GM23338 (cell line): ENCODE data around the gene SYT5. TPM values are rescaled to one million over a fixed set of nuclear protein-coding genes. Genes with fewer than 3 reads are reported as not detected.

ENCODE experiments used
- ATAC-seq: fragments of 200-7000 bp; cut with Tn5 transposase; 3 replicates; pipeline ENCODE4 v1.9.1; 2020
- DNase-seq: peaks from one replicate; pipeline ENCODE4 v3.0.0-alpha.2; 2015; ENCODE audit warnings: low spot score
- H2AFZ ChIP-seq: fragments of 200-600 bp; sonication (generic); 2 replicates; pipeline ENCODE4 v1.8.0; 2016; ENCODE audit warnings: antibody characterized with exemption, mild to moderate bottlenecking, moderate library complexity
- H3F3A ChIP-seq: fragments of 200-600 bp; sonication (generic); replicated peaks from 2 replicates; pipeline ENCODE4 v1.8.0; 2017; ENCODE audit warnings: antibody characterized with exemption, mixed run types, low read depth
- H3K27ac ChIP-seq: fragments of 200-600 bp; sonication (generic); 2 replicates; pipeline ENCODE4 v1.6.1; 2016; ENCODE audit warnings: low read depth
- H3K27me3 ChIP-seq: fragments of 200-600 bp; sonication (generic); 2 replicates; pipeline ENCODE4 v1.8.0; 2016; ENCODE audit warnings: mild to moderate bottlenecking, mixed run types, moderate library complexity; ENCODE audit not compliant: insufficient read depth
- H3K36me3 ChIP-seq: fragments of 200-600 bp; sonication (generic); 2 replicates; pipeline ENCODE4 v1.8.0; 2016; ENCODE audit warnings: mild to moderate bottlenecking; ENCODE audit not compliant: insufficient read depth
- H3K4me1 ChIP-seq: fragments of 200-600 bp; sonication (generic); 2 replicates; pipeline ENCODE4 v1.8.0; 2016; ENCODE audit warnings: mild to moderate bottlenecking, moderate library complexity; ENCODE audit not compliant: insufficient read depth
- H3K4me2 ChIP-seq: fragments of 200-600 bp; sonication (generic); 2 replicates; pipeline ENCODE4 v1.7.1; 2017; ENCODE audit warnings: mixed run types
- H3K4me3 ChIP-seq: fragments of 200-600 bp; sonication (generic); 2 replicates; pipeline ENCODE4 v1.6.1; 2016; ENCODE audit warnings: mixed run types
- H3K79me2 ChIP-seq: fragments of 200-600 bp; sonication (generic); replicated peaks from 2 replicates; pipeline ENCODE4 v1.8.0; 2017; ENCODE audit warnings: mild to moderate bottlenecking; ENCODE audit not compliant: insufficient read depth
- H3K9me2 ChIP-seq: fragments of 200-600 bp; sonication (generic); 2 replicates; pipeline ENCODE4 v1.8.0; 2017; ENCODE audit not compliant: insufficient read depth
- H4K20me1 ChIP-seq: fragments of 200-600 bp; sonication (generic); replicated peaks from 2 replicates; pipeline ENCODE4 v1.8.0; 2017; ENCODE audit warnings: mild to moderate bottlenecking; ENCODE audit not compliant: insufficient read depth
- H3K27ac Mint-ChIP-seq: 2 replicates; pipeline ENCODE4 v1.8.0; 2020; ENCODE audit warnings: inconsistent platforms, mild to moderate bottlenecking, moderate library complexity, mixed read lengths
- H3K27me3 Mint-ChIP-seq: 3 replicates; pipeline ENCODE4 v1.8.0; 2022; ENCODE audit warnings: low read depth, mild to moderate bottlenecking, moderate library complexity, mixed read lengths, inconsistent platforms; ENCODE audit not compliant: insufficient read depth, poor library complexity
- H3K36me3 Mint-ChIP-seq: 3 replicates; pipeline ENCODE4 v1.8.0; 2021; ENCODE audit warnings: low read depth, mild to moderate bottlenecking, inconsistent platforms, moderate library complexity, mixed read lengths
- H3K4me1 Mint-ChIP-seq: 3 replicates; pipeline ENCODE4 v1.8.0; 2020; ENCODE audit warnings: mild to moderate bottlenecking, inconsistent platforms, mixed read lengths
- H3K4me3 Mint-ChIP-seq: 3 replicates; pipeline ENCODE4 v1.8.0; 2021; ENCODE audit warnings: moderate library complexity, mild to moderate bottlenecking, inconsistent platforms, mixed read lengths
- H3K9me3 Mint-ChIP-seq: 3 replicates; pipeline ENCODE4 v1.8.0; 2020; ENCODE audit warnings: moderate library complexity, mild to moderate bottlenecking, inconsistent platforms, mixed read lengths
- CREB1 ChIP-seq: fragments of 250-450 bp; sonication (Bioruptor Pico); IDR thresholded peaks from 2 replicates; pipeline ENCODE4 v1.5.0; 2020; ENCODE audit warnings: low read depth, mild to moderate bottlenecking, moderate library complexity
- EZH2phosphoT487 ChIP-seq: fragments of 200-600 bp; sonication (generic); IDR thresholded peaks from one replicate; pipeline ENCODE4 v1.8.1; 2018; ENCODE audit warnings: antibody characterized with exemption; ENCODE audit not compliant: unreplicated experiment
- JUNB ChIP-seq: IDR thresholded peaks from one replicate; pipeline ENCODE4 v1.6.1; 2016; ENCODE audit warnings: antibody characterized with exemption; ENCODE audit not compliant: unreplicated experiment
- NANOG ChIP-seq: IDR thresholded peaks from 2 replicates; pipeline ENCODE4 v1.6.1; 2016; ENCODE audit warnings: antibody characterized with exemption, borderline replicate concordance
- POLR2AphosphoS5 ChIP-seq: IDR thresholded peaks from 2 replicates; pipeline ENCODE4 v1.6.1; 2016; ENCODE audit warnings: antibody characterized with exemption, low read depth
- REST ChIP-seq: IDR thresholded peaks from one replicate; pipeline ENCODE4 v1.6.1; 2018; ENCODE audit warnings: antibody characterized with exemption; ENCODE audit not compliant: unreplicated experiment
- STAT1 ChIP-seq: IDR thresholded peaks from one replicate; pipeline ENCODE4 v1.6.1; 2016; ENCODE audit warnings: antibody characterized with exemption; ENCODE audit not compliant: unreplicated experiment
- ZNF114 ChIP-seq: fragments of 250-450 bp; sonication (Bioruptor Pico); IDR thresholded peaks from 2 replicates; pipeline ENCODE4 v1.5.0; 2020; ENCODE audit warnings: mild to moderate bottlenecking, moderate library complexity
- ZNF331 ChIP-seq: fragments of 250-450 bp; sonication (Bioruptor Pico); IDR thresholded peaks from 2 replicates; pipeline ENCODE4 v1.5.0; 2020; ENCODE audit warnings: low read depth, mild to moderate bottlenecking, moderate library complexity
- polyA plus RNA-seq: library from polyadenylated mRNA; unstranded; fragments of >200 nt; fragmentation: Nextera tagmentation; extraction: Ambion mirVana; gene quantifications from 2 replicates; pipeline ENCODE4 v1.2.1, GENCODE V29; 2016
- total RNA-seq: library from RNA; depleted of rRNA; stranded (reverse); fragments of >200 nt; shearing (Covaris generic); gene quantifications from 2 replicates; pipeline ENCODE4 v1.2.3, GENCODE V29; 2014
- TF ChIP-seq, protein P1 (sequence below): fragments of 250-450 bp; sonication (Bioruptor Pico); IDR thresholded peaks from 2 replicates; pipeline ENCODE4 v1.5.0; 2020; ENCODE audit warnings: mild to moderate bottlenecking, moderate library complexity
- TF ChIP-seq, protein P2 (sequence below), 2 experiments: fragments of 200-600 bp in 1 of 2; sonication (generic) in 1 of 2; conservative IDR thresholded peaks; 2 replicates each; pipeline versions ENCODE4 v1.5.1 to v1.6.1; 2016 to 2017; ENCODE audit warnings: antibody characterized with exemption in 2 of 2, low read depth in 2 of 2, mild to moderate bottlenecking in 2 of 2, moderate library complexity in 1 of 2

SYT5 gene
- total and polyA plus RNA-seq, 2 experiments from 2014 or later: 2.1 to 4.7 TPM

- TF ChIP-seq, protein P1, sequence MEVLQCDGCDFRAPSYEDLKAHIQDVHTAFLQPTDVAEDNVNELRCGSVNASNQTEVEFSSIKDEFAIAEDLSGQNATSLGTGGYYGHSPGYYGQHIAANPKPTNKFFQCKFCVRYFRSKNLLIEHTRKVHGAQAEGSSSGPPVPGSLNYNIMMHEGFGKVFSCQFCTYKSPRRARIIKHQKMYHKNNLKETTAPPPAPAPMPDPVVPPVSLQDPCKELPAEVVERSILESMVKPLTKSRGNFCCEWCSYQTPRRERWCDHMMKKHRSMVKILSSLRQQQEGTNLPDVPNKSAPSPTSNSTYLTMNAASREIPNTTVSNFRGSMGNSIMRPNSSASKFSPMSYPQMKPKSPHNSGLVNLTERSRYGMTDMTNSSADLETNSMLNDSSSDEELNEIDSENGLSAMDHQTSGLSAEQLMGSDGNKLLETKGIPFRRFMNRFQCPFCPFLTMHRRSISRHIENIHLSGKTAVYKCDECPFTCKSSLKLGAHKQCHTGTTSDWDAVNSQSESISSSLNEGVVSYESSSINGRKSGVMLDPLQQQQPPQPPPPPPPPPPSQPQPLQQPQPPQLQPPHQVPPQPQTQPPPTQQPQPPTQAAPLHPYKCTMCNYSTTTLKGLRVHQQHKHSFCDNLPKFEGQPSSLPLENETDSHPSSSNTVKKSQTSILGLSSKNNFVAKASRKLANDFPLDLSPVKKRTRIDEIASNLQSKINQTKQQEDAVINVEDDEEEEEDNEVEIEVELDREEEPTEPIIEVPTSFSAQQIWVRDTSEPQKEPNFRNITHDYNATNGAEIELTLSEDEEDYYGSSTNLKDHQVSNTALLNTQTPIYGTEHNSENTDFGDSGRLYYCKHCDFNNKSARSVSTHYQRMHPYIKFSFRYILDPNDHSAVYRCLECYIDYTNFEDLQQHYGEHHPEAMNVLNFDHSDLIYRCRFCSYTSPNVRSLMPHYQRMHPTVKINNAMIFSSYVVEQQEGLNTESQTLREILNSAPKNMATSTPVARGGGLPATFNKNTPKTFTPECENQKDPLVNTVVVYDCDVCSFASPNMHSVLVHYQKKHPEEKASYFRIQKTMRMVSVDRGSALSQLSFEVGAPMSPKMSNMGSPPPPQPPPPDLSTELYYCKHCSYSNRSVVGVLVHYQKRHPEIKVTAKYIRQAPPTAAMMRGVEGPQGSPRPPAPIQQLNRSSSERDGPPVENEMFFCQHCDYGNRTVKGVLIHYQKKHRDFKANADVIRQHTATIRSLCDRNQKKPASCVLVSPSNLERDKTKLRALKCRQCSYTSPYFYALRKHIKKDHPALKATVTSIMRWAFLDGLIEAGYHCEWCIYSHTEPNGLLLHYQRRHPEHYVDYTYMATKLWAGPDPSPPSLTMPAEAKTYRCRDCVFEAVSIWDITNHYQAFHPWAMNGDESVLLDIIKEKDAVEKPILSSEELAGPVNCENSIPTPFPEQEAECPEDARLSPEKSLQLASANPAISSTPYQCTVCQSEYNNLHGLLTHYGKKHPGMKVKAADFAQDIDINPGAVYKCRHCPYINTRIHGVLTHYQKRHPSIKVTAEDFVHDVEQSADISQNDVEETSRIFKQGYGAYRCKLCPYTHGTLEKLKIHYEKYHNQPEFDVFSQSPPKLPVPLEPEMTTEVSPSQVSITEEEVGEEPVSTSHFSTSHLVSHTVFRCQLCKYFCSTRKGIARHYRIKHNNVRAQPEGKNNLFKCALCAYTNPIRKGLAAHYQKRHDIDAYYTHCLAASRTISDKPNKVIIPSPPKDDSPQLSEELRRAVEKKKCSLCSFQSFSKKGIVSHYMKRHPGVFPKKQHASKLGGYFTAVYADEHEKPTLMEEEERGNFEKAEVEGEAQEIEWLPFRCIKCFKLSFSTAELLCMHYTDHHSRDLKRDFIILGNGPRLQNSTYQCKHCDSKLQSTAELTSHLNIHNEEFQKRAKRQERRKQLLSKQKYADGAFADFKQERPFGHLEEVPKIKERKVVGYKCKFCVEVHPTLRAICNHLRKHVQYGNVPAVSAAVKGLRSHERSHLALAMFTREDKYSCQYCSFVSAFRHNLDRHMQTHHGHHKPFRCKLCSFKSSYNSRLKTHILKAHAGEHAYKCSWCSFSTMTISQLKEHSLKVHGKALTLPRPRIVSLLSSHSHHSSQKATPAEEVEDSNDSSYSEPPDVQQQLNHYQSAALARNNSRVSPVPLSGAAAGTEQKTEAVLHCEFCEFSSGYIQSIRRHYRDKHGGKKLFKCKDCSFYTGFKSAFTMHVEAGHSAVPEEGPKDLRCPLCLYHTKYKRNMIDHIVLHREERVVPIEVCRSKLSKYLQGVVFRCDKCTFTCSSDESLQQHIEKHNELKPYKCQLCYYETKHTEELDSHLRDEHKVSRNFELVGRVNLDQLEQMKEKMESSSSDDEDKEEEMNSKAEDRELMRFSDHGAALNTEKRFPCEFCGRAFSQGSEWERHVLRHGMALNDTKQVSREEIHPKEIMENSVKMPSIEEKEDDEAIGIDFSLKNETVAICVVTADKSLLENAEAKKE (CRISPR knock-in tag): no peak
These were observed 46.7 kb upstream of the SYT5 start (continued) for GRCh38 chr19:55226788-55227187.

GRCh38 chr19:55226273-55226672 lies 46.2 kb upstream of the SYT5 start:
- Histone ChIP-seq H3K4me2 (no peak overlapping the region), H3K4me1 (no peaks in the 10 kb centered on the region), H3K79me2 (no peaks in the 10 kb centered on the region), H3K27ac (no peak overlapping the region), H3F3A (no peaks in the 10 kb centered on the region), H3K27me3 (no peaks in the 10 kb centered on the region), H4K20me1 (no peaks in the 10 kb centered on the region; the same call in 1 of the 2 replicates), H3K9me2 (no peaks in the 10 kb centered on the region), H2AFZ (no peak overlapping the region), H3K36me3 (no peaks in the 10 kb centered on the region; the same call in 1 of the 2 replicates), H3K4me3 (no peak overlapping the region)
- DNase-seq: no peak
- H3K27ac Mint-ChIP-seq: no peak overlapping the region
- H3K27me3 Mint-ChIP-seq: peaks cover 13% of the 10 kb centered on the region
- ATAC-seq: no peak
- peaks cover 4% of the 10 kb centered on the region; the same call in 2 of the 3 replicates for H3K4me1 Mint-ChIP-seq
- no peak overlapping the region; the same call in 2 of the 3 replicates for H3K4me3 Mint-ChIP-seq
- H3K9me3 Mint-ChIP-seq: no peaks in the 10 kb centered on the region; the same call in 2 of the 3 replicates
- peaks cover 9% of the 10 kb centered on the region; the same call in 1 of the 3 replicates for H3K36me3 Mint-ChIP-seq
- no peak for TF ChIP-seq JUNB
- TF ChIP-seq ZNF331: no peak
- TF ChIP-seq EZH2phosphoT487: no peak
- TF ChIP-seq NANOG: no peak
- TF ChIP-seq ZNF114 (CRISPR knock-in tag): no peak
- no peak for TF ChIP-seq POLR2AphosphoS5
- TF ChIP-seq, protein P2, sequence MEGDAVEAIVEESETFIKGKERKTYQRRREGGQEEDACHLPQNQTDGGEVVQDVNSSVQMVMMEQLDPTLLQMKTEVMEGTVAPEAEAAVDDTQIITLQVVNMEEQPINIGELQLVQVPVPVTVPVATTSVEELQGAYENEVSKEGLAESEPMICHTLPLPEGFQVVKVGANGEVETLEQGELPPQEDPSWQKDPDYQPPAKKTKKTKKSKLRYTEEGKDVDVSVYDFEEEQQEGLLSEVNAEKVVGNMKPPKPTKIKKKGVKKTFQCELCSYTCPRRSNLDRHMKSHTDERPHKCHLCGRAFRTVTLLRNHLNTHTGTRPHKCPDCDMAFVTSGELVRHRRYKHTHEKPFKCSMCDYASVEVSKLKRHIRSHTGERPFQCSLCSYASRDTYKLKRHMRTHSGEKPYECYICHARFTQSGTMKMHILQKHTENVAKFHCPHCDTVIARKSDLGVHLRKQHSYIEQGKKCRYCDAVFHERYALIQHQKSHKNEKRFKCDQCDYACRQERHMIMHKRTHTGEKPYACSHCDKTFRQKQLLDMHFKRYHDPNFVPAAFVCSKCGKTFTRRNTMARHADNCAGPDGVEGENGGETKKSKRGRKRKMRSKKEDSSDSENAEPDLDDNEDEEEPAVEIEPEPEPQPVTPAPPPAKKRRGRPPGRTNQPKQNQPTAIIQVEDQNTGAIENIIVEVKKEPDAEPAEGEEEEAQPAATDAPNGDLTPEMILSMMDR (conservative IDR thresholded peaks at IDR 0.05; ENCODE audit: low read depth in 2 of 2): no peak
- no peak for TF ChIP-seq STAT1
- no peak for TF ChIP-seq CREB1 (CRISPR knock-in tag)
- TF ChIP-seq REST: no peak
